ENCODE results near the gene CSRP2.

GRCh38 chr12:76855271-76855670, 23.5 kb downstream of the CSRP2 start:
- TF ChIP-seq CTCF (IDR thresholded peaks at IDR 0.05) (no peak), POLR2A (IDR thresholded peaks at IDR 0.05) (no peak), EP300 (IDR thresholded peaks at IDR 0.05) (no peak)

Data from stomach (tissue), 4 donors.